HepG2 (cell line): Measurements from ENCODE around the gene MSRB3. TPM values are rescaled to one million over a fixed set of nuclear protein-coding genes. Genes with fewer than 3 reads are reported as not detected.

Source experiments
- ARID5B ChIP-seq: IDR thresholded peaks from 2 replicates; pipeline ENCODE4 v1.4.0; 2020; ENCODE audit warnings: mild to moderate bottlenecking, missing genetic modification reagents
- CEBPB ChIP-seq: IDR thresholded peaks from 2 replicates; pipeline ENCODE4 v1.6.1; 2011; ENCODE audit warnings: low read depth, low read length, improper control_type of control experiment, borderline replicate concordance
- CENPBD1 ChIP-seq: sonication (generic); formaldehyde crosslinking; IDR thresholded peaks from 2 replicates; pipeline ENCODE4 v1.8.0; 2022; ENCODE audit warnings: missing genetic modification reagents, low read depth, mild to moderate bottlenecking, borderline replicate concordance
- FUBP1 ChIP-seq: sonication (generic); formaldehyde crosslinking; IDR thresholded peaks from 2 replicates; pipeline ENCODE4 v1.5.1; 2020; ENCODE audit warnings: missing genetic modification reagents, mild to moderate bottlenecking, borderline replicate concordance
- GABPB1 ChIP-seq: IDR thresholded peaks from 2 replicates; pipeline ENCODE4 v1.6.1; 2016; ENCODE audit warnings: mild to moderate bottlenecking, missing genetic modification reagents, moderate library complexity, missing compliant biosample characterization
- HNF4G ChIP-seq, 2 experiments: sonication (generic) in 1 of 2; formaldehyde crosslinking in 1 of 2; IDR thresholded peaks; 2 replicates each; pipeline versions ENCODE4 v1.4.0 to v1.6.1; 2011 to 2020; ENCODE audit warnings: borderline replicate concordance in 2 of 2, low read depth in 2 of 2, mild to moderate bottlenecking in 2 of 2, low read length in 1 of 2, missing genetic modification reagents in 1 of 2, moderate library complexity in 1 of 2
- MAFF ChIP-seq: IDR thresholded peaks from 2 replicates; pipeline ENCODE4 v1.6.1; 2011; ENCODE audit warnings: low read depth, low read length, improper control_type of control experiment
- NR2F1 ChIP-seq, 2 experiments: fragments of 450-650 bp in 1 of 2; formaldehyde crosslinking in 1 of 2; IDR thresholded peaks; 2 replicates each; pipeline versions ENCODE4 v1.5.0 to v1.6.1; 2016 to 2020; ENCODE audit warnings: mild to moderate bottlenecking in 1 of 2, missing compliant biosample characterization in 1 of 2, missing genetic modification reagents in 1 of 2, moderate library complexity in 1 of 2
- PHF8 ChIP-seq: sonication (generic); formaldehyde crosslinking; IDR thresholded peaks from 2 replicates; pipeline ENCODE4 v1.5.0; 2020; ENCODE audit warnings: missing genetic modification reagents
- RXRA ChIP-seq: sonication (generic); formaldehyde crosslinking; IDR thresholded peaks from 2 replicates; pipeline ENCODE4 v1.5.1; 2020; ENCODE audit warnings: missing genetic modification reagents
- TEAD2 ChIP-seq: sonication (generic); formaldehyde crosslinking; IDR thresholded peaks from 2 replicates; pipeline ENCODE4 v1.9.0; 2021; ENCODE audit warnings: missing genetic modification reagents
- TRIM24 ChIP-seq: sonication (generic); formaldehyde crosslinking; IDR thresholded peaks from 2 replicates; pipeline ENCODE4 v1.8.0; 2022; ENCODE audit warnings: mild to moderate bottlenecking, missing genetic modification reagents
- ZBTB8A ChIP-seq: sonication (generic); formaldehyde crosslinking; IDR thresholded peaks from 2 replicates; pipeline ENCODE4 v1.4.0; 2020; ENCODE audit warnings: mild to moderate bottlenecking, low read depth, missing genetic modification reagents, borderline replicate concordance
- ZNF235 ChIP-seq: sonication (generic); formaldehyde crosslinking; IDR thresholded peaks from 2 replicates; pipeline ENCODE4 v1.8.1; 2023; ENCODE audit warnings: mild to moderate bottlenecking, missing genetic modification reagents, borderline replicate concordance
- ZNF331 ChIP-seq: sonication (generic); formaldehyde crosslinking; IDR thresholded peaks from 2 replicates; pipeline ENCODE4 v1.4.0; 2020; ENCODE audit warnings: missing genetic modification reagents
- ZNF350 ChIP-seq: sonication (generic); formaldehyde crosslinking; IDR thresholded peaks from 2 replicates; pipeline ENCODE4 v1.4.0; 2020; ENCODE audit warnings: mild to moderate bottlenecking, low read depth, missing genetic modification reagents, borderline replicate concordance
- ZNF574 ChIP-seq: sonication (generic); formaldehyde crosslinking; IDR thresholded peaks from 2 replicates; pipeline ENCODE4 v1.4.0; 2020; ENCODE audit warnings: missing genetic modification reagents
- polyA plus RNA-seq, 8 experiments: library from polyadenylated mRNA; depleted of rRNA in 3 of 8; stranded (reverse) in 7 of 8; unstranded in 1 of 8; fragments of >200 nt; fragmentation: Illumina TruSeq in 4 of 8; extraction: Trizol in 4 of 8; gene quantifications; 2 replicates each; pipeline versions ENCODE4 v1.2.1 to v1.2.3, GENCODE V29; 2011 to 2016; ENCODE audit warnings: low read depth in 4 of 8, missing spikeins in 1 of 8, mixed read lengths in 1 of 8; ENCODE audit not compliant: insufficient read depth in 1 of 8
- total RNA-seq, 5 experiments: library from RNA; depleted of rRNA; stranded (reverse); fragments of >200 nt; fragmentation: Illumina TruSeq; extraction: Trizol; gene quantifications; 2 replicates each; pipeline ENCODE4 v1.2.3, GENCODE V29; 2016; ENCODE audit warnings: low read depth in 1 of 5

MSRB3 gene
- total and polyA plus RNA-seq, 2 of the 13 experiments (the other 11 are each of a cell fraction or from before 2014, with no cell fraction given), result 1.5 to 1.9 TPM

- TF ChIP-seq RXRA (CRISPR knock-in tag), result no peak
- peak in 1 of 2 experiments; percentile 49; a peak in 2 of 4 replicates for TF ChIP-seq NR2F1 (CRISPR knock-in tag; IDR thresholded peaks at IDR 0.05)
- TF ChIP-seq HNF4G (IDR thresholded peaks at IDR 0.05; ENCODE audit: borderline replicate concordance, low read depth, low read length), result 0 out of 2 replicates have a peak, but pooled peaks have one; percentile 28
- TF ChIP-seq HNF4G (CRISPR knock-in tag; IDR thresholded peaks at IDR 0.05; ENCODE audit: borderline replicate concordance, low read depth), result no peak
- TF ChIP-seq PHF8 (CRISPR knock-in tag), result no peak
- TF ChIP-seq ZBTB8A (CRISPR knock-in tag), result no peak
- no peak for TF ChIP-seq TEAD2 (CRISPR knock-in tag)
- TF ChIP-seq MAFF, result 0 out of 2 replicates have a peak, but pooled peaks have one; percentile 2
- no peak for TF ChIP-seq ZNF235 (CRISPR knock-in tag)
- TF ChIP-seq ARID5B (CRISPR knock-in tag), result peak; percentile 46
- TF ChIP-seq GABPB1, result no peak
- peak; percentile 92 for TF ChIP-seq CEBPB
- no peak for TF ChIP-seq CENPBD1
- no peak for TF ChIP-seq ZNF331 (CRISPR knock-in tag)
- TF ChIP-seq TRIM24, result no peak
- no peak for TF ChIP-seq ZNF574
- no peak for TF ChIP-seq FUBP1 (CRISPR knock-in tag)
- TF ChIP-seq ZNF350 (CRISPR knock-in tag), result no peak
Observed at GRCh38 chr12:65497660-65498059, 219.2 kb downstream of the MSRB3 start (continued).
